Prostate gland (tissue), 2 donors: Measurements from ENCODE around the gene RBM39. TPM values are rescaled to one million over a fixed set of nuclear protein-coding genes. Genes with fewer than 3 reads are reported as not detected.
"Not testable (repeated sequence)": the region's sequence is repeated elsewhere in the genome, so short reads cannot be mapped to it uniquely, and the experiment has no call there.

ENCODE experiments used
- DNase-seq: peaks from one replicate; pipeline ENCODE4 v3.0.0-alpha.2; 2019; ENCODE audit warnings: low spot score
- H3K27ac ChIP-seq, 2 donors: fragments of 200-600 bp; sonication (generic); 2 replicates each; pipeline ENCODE4 v1.5.1; 2017 to 2019
- H3K27me3 ChIP-seq: fragments of 200-600 bp; sonication (generic); replicated peaks from 2 replicates; pipeline ENCODE4 v1.5.1; 2019; ENCODE audit not compliant: insufficient read depth
- H3K36me3 ChIP-seq, 2 donors: fragments of 200-600 bp; sonication (generic); 1 replicate in 1 of 2; 2 replicates in 1 of 2; pipeline versions ENCODE4 v1.5.1 to v1.8.1; 2017 to 2019
- H3K4me1 ChIP-seq: fragments of 200-600 bp; sonication (generic); replicated peaks from 2 replicates; pipeline ENCODE4 v1.5.1; 2019
- H3K4me3 ChIP-seq, 2 donors: fragments of 200-600 bp; sonication (generic); 2 replicates each; pipeline ENCODE4 v1.5.1; 2017 to 2019
- H3K9me3 ChIP-seq: fragments of 200-600 bp; sonication (generic); 2 replicates; pipeline ENCODE4 v1.5.1; 2017
- POLR2A ChIP-seq: fragments of 450-650 bp; IDR thresholded peaks from one replicate; pipeline ENCODE4 v1.6.1; 2016; ENCODE audit warnings: antibody characterized with exemption, mild to moderate bottlenecking
- POLR2AphosphoS5 ChIP-seq: sonication (generic); formaldehyde crosslinking; IDR thresholded peaks from one replicate; pipeline ENCODE4 v1.6.1; 2017; ENCODE audit warnings: antibody characterized with exemption
- WGBS: methylation state at CpG from one replicate; pipeline ENCODE4 v1.1.5; 2018; 5-methylcytosine and 5-hydroxymethylcytosine counted together
- intact Hi-C: fragments of 100-400 bp; cut with DNase I; formaldehyde crosslinking; loops from one replicate; pipeline ENCODE4 v1.14.2; 2022
- total RNA-seq, 2 donors: library from RNA; depleted of rRNA; stranded (reverse); fragments of >200 nt; gene quantifications; one replicate each; pipeline ENCODE4 v1.1.0, GENCODE V29; 2016
- TF ChIP-seq, protein P1 (sequence below), 4 experiments: fragments of 200-600 bp in 2 of 4; fragments of 450-650 bp in 2 of 4; sonication (generic) in 2 of 4; IDR thresholded peaks; 1 replicate in 3 of 4; 2 replicates in 1 of 4; pipeline ENCODE4 v1.5.1; 2016 to 2019; ENCODE audit warnings: antibody characterized with exemption in 4 of 4, mild to moderate bottlenecking in 2 of 4, moderate library complexity in 2 of 4

The RBM39 gene
- total RNA-seq, 2 donors from 2014 or later, result 228 to 235 TPM

DNA sequence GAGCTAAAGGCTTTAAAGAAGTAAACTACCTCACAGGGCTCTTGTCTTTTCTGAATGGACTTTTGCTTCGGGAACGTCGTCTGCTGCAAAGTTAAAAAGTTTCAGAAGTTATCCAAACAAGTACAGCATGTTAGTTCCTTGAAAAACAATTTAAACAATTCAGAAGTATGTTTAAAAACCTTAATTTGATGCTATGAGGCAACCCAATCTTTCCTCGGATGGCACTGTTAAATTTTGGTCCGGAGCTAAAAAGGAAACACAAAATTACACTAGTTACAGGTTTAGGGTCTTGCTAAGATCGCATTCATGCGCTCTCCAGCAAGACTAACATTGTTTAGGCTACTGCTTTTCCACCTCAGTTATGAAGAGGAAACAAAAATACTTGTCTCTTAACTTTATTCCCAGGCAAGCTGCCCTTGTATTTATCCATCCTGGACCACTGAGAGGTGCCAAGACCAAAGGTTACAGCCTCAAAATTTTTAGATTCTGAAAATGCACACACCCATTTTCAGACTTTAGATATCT, 12.7 kb downstream of the RBM39 start:
- WGBS, result 73% methylated on average over 7 of the region's 7 CpGs
- Histone ChIP-seq H3K27ac (no peak overlapping the region), H3K4me3 (no peak overlapping the region), H3K27me3 (no peaks in the 10 kb centered on the region), H3K9me3 (no peaks in the 10 kb centered on the region), H3K36me3 (peaks cover 12 to 19% of the 10 kb centered on the region in 2 donors), H3K4me1 (peaks cover 3% of the 10 kb centered on the region)
- intact Hi-C loops, result no loop called here
- DNase-seq, result no peak
- TF ChIP-seq POLR2A, result no peak
- TF ChIP-seq POLR2AphosphoS5, result no peak
- TF ChIP-seq, protein P1, sequence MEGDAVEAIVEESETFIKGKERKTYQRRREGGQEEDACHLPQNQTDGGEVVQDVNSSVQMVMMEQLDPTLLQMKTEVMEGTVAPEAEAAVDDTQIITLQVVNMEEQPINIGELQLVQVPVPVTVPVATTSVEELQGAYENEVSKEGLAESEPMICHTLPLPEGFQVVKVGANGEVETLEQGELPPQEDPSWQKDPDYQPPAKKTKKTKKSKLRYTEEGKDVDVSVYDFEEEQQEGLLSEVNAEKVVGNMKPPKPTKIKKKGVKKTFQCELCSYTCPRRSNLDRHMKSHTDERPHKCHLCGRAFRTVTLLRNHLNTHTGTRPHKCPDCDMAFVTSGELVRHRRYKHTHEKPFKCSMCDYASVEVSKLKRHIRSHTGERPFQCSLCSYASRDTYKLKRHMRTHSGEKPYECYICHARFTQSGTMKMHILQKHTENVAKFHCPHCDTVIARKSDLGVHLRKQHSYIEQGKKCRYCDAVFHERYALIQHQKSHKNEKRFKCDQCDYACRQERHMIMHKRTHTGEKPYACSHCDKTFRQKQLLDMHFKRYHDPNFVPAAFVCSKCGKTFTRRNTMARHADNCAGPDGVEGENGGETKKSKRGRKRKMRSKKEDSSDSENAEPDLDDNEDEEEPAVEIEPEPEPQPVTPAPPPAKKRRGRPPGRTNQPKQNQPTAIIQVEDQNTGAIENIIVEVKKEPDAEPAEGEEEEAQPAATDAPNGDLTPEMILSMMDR (IDR thresholded peaks at IDR 0.05), result no peak

DNA sequence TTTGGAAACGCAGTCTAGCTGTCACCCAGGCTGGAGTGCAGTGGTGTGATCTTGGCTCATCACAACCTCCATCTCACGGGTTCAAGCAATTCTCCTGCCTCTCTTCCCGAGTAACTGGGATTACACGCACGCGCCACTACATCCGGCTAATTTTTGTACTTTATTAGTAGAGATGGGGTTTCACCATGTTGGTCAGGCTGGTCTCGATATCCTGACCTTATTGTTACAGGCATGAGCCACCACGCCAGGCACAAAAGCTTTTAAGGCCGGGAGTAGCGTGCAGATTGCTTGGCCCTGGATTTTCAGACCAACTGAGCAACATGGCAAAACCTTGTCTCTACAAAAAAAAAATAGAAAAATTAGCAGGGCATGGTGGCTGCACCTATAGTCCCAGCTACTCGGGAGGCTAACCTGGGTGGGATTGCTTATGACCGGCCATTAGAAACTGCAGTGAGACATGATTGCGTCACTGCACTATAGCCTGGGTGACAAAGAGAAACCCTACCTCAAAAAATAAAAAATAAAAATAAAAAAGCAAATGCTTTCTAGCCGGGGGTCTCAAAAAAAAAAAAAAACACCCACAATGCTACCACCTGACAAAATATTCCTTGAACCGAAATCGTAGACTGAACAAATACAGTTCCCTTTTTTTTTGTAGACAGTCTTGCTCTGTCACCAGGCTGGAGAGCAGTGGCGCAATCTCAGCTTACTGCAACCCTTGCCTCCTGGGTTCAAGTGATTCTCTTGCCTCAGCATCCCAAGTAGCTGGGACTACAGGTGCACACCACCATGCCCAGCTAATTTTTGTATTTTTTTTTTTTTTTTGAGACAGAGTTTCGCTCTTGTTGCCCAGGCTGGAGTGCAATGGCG, 15.0 kb downstream of the RBM39 start:
- Histone ChIP-seq H3K27me3 (no peaks in the 10 kb centered on the region), H3K9me3 (no peaks in the 10 kb centered on the region), H3K36me3 (peaks cover 21 to 34% of the 10 kb centered on the region in 2 donors), H3K4me3 (no peak overlapping the region), H3K4me1 (no peaks in the 10 kb centered on the region), H3K27ac (no peak overlapping the region)
- no peak for DNase-seq
- 92% methylated on average over 20 of the region's 20 CpGs for WGBS
- TF ChIP-seq POLR2A (no peak), POLR2AphosphoS5 (no peak)
- TF ChIP-seq, protein P1 (IDR thresholded peaks at IDR 0.05), result no peak
- intact Hi-C loops, result no loop called here

DNA sequence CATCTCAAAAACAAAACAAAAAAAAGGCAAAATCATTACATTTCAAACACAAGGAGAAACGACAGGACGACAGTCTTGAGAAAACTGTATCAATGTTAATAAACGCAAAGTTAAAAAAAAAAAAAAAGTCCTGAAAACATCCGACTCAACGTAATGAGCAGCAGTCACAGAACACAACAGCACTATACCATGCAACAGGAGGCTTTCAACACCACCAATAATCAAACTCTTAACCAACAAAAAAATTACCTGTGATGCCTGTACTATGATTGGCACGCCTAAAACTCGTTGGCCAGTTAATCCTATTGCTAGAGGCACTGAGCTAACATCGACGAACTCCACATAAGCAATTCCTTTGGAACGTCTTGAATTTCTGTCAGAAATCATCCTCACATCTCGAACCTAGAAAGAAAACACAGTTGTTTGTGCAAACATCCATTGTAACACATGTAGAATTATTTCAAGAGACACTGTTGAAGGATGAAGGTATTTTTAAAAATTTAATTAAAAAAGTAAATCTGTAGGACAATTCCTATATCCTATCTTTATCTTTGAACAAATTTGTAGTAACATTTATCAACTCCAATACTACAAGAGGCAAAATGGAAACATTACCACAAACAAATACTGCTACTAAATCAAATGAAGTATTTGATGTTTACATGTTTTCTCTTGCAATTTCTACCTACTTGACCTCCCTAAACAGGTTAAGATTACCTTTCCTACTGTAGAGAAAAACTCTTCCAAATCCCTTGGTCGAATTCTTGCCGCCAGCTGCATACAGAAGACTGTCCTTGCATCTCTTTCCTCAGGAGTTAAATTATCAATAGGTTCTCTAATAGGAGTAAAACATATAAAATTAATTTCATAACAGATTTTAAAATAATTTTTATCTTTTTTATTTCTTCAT, 17.5 kb downstream of the RBM39 start:
- no peaks in the 10 kb centered on the region for H3K27me3 ChIP-seq
- TF ChIP-seq POLR2A (no peak), POLR2AphosphoS5 (no peak)
- TF ChIP-seq, protein P1 (IDR thresholded peaks at IDR 0.05), result no peak
- H3K4me1 ChIP-seq, result no peaks in the 10 kb centered on the region
- DNase-seq, result no peak
- H3K27ac ChIP-seq, result no peak overlapping the region
- H3K36me3 ChIP-seq, result peaks cover 28 to 55% of the 10 kb centered on the region in 2 donors
- intact Hi-C loops, result no loop called here
- H3K9me3 ChIP-seq, result no peaks in the 10 kb centered on the region
- no peak overlapping the region for H3K4me3 ChIP-seq
- 70% methylated on average over 13 of the region's 13 CpGs for WGBS

DNA sequence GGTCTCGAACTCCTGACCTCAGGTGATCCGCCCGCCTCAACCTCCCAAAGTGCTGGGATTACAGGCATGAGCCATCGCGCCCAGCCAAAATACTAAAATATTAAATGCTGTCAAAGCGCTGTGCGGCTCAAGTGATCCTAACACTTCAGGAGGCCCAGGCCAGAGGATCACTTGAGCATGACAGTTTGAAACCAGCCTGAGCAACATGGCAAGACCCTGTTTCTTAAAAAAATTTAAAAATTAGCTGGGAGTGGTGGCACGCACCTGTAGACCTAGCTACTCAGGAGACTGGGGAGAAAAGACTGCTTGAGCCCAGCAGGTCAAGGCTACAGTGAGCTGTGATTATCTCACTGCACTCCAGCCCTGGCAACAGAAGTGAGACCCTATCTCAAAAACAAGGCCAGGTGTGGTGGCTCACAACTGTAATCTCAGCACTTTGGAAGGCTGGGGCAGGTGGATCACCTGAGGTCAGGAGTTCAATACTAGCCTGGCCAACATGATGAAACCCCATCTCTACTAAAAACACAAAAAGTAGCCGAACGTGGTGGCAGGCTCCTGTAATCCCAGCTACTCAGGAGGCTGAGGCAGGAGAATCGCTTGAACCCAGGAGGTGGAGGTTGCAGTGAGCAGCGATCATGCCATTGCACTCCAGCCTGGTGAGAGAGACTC, 18.3 kb downstream of the RBM39 start:
- H3K4me1 ChIP-seq, intact Hi-C loops, H3K4me3 ChIP-seq, H3K27ac ChIP-seq, DNase-seq, H3K9me3 ChIP-seq, H3K27me3 ChIP-seq: not testable (repeated sequence)
- WGBS, result 92% methylated on average over 12 of the region's 12 CpGs
- peaks cover 25 to 55% of the 10 kb centered on the region in 2 donors for H3K36me3 ChIP-seq

DNA sequence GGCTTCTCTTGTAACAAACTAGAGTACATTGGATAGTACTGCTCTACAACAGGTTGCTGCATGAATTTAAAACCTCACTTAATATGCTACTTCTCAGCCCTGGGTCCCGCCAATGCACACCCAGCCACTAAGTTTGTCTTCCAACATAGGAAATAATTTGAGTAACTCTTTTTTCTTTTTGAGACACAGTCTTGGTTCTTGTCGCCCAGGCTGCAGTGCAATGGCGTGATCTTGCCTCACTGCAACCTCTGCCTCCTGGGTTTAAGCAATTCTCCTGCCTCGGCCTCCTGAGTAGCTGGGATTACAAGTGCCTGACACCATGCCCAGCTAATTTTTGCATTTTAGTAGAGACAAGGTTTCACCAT, 18.8 kb downstream of the RBM39 start:
- H3K4me1 ChIP-seq, H3K9me3 ChIP-seq: not testable (repeated sequence)

More for the DNA sequence above, 18.8 kb downstream of the RBM39 start:
- H3K27ac ChIP-seq, H3K27me3 ChIP-seq, H3K4me3 ChIP-seq, DNase-seq, intact Hi-C loops: not testable (repeated sequence)
- 89% methylated on average over 4 of the region's 4 CpGs for WGBS
- peaks cover 22 to 55% of the 10 kb centered on the region in 2 donors for H3K36me3 ChIP-seq
